ENCODE measurements around the gene DGCR2.
"Not testable (repeated sequence)": the region's sequence is repeated elsewhere in the genome, so short reads cannot be mapped to it uniquely, and the experiment has no call there.

DGCR2 gene

DNA sequence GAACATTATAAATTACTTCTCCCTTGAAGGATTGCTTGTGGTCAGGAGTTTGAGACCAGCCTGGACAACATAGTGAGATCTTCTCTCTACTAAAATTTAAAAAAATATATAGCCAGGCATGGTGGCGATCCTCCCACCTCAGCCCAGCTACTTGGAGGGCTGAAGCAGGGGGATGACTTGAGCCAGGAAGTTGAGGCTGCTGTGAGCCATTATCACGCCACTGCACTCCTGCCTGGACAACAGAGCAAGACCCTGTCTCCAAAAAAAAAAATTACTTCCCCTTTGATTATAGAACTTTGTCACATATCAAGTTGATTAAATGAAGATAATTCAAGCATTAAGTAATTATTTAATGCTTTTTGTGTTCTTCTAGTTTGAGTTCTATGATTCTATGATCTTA lies 121.0 kb downstream of the DGCR2 start:
- no peak for DNase-seq (ENCODE audit: low read depth)

DNA sequence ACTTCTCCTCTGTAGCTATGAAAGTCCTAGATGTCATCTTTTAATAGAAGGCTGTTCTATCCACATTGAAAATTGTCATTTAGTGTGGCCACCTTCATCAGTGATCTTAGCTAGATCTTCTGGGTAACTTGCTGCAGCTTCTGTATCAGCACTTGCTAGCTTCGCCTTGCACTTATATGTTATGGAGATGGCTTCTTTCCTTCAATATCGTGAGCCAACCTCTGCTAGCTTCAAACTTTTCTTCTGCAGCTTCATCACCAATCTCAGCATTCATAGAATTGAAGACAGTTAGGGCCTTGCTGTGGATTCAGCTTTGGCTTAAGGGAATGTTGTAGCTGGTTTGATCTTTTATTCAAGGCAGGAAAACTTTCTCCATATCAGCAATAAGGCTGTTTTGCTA lies 122.1 kb downstream of the DGCR2 start:
- not testable (repeated sequence) for DNase-seq (ENCODE audit: low read depth)

DNA sequence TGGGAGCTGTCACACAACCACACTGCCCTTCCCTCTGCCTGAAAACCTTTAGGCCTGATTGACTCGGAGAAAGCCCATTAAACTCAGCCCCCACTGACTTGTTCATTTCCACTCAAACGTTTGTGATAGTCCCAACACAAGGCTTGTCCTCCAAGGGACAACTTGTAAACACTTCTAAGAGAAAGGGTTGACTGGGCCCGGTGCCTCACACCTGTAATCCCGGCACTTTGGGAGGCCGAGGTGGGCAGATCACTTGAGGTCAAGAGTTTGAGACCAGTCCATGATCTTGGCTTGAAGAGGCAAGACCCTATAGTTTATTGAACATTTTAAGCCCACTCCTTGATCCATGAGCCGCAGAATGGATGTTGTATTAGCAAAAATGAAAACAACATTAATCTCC lies 122.8 kb downstream of the DGCR2 start:
- DNase-seq (ENCODE audit: low read depth), result no peak

DNA sequence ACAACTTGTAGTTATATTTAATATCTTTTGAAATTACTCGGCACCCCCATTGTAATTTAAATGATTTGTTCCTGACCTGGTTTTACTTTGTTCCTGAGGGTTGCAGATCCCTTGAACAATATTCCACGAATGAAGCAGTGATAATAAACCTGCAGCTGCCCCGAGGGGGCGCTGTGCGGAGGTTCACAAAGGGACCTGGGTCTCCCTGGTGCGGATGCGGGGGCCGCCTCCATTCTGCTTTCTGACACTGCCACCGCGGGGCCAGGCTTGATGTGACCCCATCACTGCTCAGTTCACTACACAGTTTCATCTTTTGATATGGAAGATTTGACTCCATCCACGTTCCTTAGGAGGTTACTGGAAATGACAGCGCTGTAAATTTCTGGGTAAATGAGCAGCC lies 123.2 kb downstream of the DGCR2 start:
- DNase-seq (ENCODE audit: low read depth), result no peak

DNA sequence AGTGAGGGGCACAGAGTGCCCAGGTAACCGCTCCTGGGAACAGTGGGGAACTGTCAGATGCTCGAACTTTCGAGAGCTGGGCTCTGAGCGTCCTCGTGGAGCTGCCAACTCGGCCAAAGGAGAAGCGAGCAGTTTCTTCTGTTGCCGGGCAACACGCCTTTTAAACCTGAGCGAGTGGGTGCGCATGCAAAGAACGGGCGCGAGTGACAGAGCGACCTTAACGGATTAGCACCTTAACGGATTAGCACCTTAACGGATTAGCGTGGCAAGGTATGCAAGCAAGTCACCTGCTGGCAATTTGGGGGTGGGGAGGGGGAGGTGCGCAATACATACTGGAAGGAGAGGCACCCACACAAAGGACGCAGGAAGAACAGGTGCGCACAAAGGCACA lies 124.3 kb downstream of the DGCR2 start:
- DNase-seq (ENCODE audit: low read depth), result no peak

DNA sequence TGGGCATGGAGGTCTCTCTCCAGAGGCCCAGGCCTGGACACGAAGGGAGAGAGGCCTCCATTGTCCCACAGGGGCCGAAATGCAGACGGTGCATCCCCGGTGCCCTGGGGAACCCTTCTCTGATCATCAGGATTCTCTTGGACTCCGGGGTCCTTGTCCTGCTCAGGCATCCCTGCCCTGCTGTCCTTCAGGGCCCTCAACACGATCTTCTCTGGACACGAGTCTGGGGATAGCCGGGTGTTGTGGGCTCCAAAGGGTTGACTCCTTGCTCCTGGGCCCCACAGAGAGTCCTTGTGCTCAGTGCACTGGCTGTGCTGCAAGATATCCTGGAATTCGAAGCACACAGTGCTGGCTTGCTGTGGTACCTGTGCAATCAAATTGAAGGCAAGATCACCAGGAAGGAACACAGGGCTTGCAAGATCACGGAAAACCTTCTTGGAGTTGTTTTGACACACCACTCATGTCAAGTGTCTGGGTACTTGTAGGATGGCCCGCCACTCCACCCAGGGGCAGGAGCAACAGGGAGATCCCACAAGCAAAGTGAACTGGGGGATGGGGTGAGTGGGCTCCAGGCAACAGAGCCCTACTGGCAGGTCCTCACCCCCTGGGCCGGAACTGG lies 124.8 kb downstream of the DGCR2 start:
- no peak for DNase-seq (ENCODE audit: low read depth)

DNA sequence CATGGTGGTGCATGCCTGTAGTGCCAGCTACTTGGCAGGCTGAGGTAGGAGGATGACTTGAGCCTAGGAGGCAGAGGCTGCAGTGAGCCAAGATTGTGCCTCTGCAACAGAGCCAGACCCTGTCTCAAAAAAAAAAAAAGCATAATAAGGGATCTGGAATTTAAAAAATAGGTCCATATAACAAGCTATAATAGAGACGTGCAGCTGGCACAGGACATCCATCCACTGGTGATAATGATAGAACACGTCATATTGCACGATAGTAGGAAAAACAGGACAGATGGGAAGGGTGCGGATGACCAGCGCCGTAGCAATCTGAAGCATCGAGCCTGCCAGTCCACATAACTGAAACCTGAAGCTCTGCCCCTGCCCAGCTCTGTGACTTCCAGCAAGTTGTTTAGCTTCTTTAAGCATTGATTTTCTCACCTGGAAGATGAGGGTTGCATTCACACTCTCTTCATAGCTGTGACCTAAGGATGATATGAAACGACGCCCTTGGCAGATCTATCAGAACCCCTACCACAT lies 125.8 kb downstream of the DGCR2 start:
- no peak for DNase-seq (ENCODE audit: low read depth)

DNA sequence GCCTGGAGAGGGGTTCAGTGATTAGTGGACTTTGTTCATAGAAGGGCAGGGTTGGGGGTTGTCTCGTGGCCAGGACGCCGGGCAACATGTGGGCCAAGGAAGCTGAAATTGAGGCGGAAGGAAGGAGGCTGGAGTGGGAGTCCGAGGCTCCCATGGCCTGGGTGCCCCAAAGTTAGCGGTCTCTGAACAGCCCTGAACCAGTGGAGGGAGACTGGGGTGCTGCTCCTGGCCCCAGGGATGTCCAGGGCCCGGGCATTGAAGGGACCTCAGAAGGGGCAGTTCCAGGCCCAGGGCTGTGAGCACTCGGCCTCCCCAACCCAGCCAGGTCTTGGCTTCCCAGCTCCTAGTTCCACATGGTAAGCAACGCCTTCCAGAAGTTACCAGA lies 126.9 kb downstream of the DGCR2 start:
- DNase-seq (ENCODE audit: low read depth), result no peak

DNA sequence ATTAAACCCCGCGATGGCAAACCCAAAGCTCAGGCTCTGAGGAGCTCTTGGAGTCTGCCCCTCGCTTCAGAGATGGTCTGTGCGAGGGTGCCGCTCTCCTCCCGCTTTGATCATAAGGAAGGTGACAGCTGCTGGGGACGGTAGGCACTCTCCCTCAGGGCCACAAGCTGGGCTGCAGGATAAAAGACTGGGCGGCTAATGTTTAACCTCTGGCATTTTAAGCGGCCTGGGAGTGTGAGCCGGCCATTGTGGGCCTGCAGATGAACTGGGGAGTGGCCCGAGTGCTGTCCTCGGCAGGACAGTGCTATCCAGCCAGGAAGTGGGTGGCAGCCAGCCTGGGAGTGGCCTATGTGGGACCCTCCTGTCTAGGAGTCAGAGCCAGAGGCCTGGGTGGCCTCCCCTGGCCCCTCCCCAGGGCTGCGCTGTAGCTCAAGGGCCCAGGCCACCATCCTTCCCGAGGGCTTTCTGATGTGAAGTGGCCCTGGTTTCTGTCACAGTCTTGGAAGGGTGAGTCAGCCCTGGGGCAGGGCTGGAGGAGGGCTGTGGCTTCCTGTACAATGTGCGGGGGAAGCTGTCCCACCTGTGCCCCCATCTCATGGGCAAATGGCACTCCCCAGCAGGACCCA lies 127.4 kb downstream of the DGCR2 start:
- DNase-seq (ENCODE audit: low read depth), result no peak

DNA sequence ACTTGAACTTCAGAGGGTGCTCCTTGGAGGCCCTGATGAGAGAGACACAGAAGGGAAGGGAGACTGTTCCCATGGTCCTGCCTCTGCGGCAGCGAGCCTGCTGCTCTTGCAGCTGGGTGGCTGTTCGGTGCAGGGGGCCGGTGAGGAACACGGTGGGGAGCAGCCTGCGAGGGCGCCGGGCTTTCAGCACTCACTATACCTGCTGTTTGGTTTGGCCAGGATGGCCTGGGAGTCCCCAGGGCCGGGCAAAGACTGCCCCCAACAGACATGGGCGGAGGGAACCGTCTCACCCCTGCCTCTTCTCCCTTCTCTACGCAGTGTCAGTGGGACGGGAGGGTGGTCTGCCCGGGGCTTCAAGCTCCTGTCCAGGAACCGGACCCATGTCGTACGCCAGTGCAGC lies 128.2 kb downstream of the DGCR2 start:
- no peak for DNase-seq (ENCODE audit: low read depth)

DNA sequence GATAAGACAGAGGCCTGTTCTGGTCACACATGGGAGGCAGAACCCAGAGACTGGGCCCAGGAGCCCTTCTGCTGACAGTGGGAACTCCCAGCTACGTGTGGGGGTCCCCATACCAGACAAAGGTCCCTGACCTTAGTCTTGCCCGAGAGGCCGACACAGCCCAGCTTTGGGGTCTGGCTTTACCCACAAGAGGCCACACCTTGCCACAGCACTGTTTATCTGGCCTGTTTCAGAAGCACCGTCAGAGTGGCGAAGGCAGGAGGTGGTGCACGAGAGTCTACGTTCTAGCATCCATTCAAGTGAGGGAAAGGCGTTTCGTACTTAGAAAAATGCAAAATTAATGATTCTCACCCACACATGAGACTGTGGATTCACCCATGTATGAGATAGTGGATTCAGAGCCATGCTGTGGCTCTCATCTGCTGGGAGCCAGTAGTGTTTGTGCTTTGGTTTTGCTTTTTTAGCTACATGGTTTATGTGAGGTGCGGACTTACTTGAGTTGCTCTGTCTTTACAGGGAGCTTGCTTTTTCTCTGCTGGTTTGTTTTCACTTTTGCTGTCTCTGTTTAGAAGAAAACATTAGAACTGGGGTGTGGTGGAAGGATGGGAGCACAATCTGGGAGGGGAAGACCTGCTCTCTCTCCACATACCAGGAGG lies 129.5 kb downstream of the DGCR2 start:
- no peak for DNase-seq (ENCODE audit: low read depth)

DNA sequence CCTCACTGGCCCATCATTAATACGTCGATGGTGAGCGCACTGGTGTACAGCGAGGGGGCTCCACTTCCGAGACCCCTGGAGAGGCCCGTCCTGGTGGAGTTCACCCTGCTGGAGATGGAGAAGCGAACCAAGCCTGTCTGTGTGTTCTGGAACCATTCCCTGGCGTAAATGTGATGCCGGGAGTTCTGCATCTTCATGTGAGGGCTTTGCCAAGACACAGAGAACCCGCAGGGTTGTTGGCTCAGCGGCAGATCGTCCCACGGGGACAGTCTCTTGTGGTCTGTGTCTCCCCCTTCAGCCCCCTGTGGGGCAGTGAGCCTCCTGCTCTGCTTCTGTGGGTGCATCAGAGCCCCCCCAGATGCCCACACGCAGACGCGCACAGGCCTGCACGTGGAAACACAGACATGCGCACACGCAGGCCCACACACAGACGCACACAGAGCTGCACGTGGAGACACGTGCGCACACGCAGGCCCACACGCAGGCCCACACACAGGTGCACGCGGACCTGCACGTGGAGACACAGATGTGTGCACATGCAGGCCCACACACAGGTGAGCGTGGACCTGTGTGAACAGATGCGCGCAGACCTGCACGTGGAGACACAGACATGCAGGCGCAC lies 130.3 kb downstream of the DGCR2 start:
- DNase-seq (ENCODE audit: low read depth), result no peak

DNA sequence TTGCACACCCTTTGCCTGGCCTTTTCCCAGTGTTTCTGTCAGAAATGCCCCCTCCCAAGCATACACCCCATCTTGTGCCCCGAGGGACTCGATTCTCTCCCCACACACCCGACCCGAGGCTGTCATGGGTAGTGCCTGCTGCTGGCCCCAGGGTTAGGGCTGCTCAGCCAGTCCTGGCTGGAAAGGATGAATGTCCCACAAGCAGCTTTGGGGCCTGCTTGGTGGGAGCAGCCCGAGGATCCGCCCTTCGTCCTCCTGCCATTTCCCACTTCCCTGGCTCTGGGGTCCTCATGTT lies 131.1 kb downstream of the DGCR2 start:
- DNase-seq (ENCODE audit: low read depth), result no peak

DNA sequence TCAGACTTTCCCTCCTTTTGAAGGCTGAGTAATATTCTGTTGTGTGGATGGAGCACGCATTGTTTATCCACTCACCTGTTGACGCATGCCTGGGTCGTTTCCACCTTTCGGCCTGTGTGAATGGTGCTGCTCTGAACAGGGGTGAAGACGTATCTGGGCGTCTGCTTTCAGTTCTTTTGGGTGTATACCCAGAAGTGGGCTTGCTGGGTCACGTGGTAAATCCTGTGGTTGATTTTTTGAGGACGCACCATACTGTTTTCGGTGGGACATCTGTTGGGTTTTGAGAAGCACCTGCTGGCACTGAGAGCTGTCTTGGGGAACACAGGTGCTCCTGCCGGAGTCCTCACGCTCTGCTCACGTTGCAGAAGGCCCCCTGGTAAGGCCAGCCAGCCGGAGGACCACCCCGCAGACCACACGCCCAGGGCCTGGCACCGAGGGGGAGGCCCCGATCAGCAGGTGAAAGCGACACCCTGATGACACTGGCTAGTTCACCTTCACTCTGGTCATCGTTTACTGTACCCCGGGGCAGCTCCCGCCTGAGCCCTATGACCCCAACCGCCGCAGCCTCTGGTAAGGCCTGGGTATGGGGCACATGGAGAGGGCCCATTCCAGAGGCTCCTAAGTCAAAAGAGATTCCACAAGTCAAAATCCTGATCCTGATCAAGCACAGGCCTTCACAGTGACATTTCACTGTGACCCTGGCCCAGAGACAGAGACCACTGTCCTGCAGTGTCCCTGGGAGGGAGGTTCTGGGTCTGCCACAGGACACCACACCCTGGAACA lies 131.7 kb downstream of the DGCR2 start:
- DNase-seq (ENCODE audit: low read depth), result no peak

DNA sequence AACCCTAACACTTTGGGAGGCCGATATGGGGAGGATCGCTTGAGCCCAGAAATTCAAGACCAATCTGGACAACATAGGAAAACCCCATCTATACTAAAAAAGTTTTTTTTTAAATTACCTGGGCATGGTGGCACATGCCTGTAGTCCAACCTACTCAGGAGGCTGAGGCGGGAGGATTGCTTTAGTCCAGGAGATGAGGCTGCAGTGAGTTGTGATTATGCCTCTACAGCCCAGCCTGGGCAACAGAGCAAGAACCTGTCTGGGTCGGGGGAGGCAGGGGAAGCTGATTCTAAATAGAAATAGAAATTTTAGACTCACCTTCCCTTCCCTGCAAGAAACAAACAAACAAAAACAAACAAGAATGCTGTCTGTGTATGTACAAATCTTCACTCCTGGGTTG lies 133.3 kb downstream of the DGCR2 start:
- no peak for DNase-seq (ENCODE audit: low read depth)

DNA sequence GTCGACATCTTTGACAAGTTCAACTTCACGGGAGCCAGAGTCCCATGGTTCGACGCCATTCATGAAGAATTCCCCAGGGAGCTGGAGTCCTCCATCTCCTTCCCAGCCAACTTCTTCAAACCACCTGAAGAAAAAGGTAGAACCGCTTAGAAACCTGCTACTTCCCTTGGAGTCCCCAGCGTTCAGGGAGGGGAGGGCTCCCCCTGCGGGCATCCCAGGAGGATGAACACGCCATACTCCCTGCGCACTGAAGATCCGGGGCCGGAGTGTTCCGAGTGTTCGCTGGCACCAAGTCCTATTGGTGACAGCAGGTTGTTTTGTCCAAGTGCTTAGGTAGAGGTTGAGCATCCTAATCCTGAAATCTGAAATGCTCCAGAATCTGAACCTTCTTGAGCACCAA lies 134.4 kb downstream of the DGCR2 start:
- no peak for DNase-seq (ENCODE audit: low read depth)

DNA sequence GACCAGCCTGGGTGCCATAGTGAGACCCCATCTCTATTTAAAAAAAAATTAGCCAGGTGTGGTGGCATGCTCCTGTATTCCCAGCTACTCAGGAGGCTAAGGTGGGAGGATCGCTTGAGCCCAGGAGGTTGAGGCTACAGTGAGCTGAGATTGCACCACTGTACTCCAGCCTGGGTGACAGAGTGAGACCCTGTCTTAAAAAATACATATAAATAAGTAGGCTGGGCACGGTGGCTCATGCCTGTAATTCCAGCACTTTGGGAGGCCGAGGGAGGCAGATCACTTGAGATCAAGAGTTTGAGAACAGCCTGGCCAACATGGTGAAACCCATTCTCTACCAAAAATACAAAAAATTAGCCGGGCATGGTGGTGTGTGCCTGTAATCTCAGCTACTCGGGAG lies 135.1 kb downstream of the DGCR2 start:
- DNase-seq (ENCODE audit: low read depth), result not testable (repeated sequence)

Data from activated T-cell treated with anti-CD3 and anti-CD28 coated beads for 24 hours (primary cell).